NB4 (cell line): ENCODE data around the gene EIF3D.

Experiments used
- CTCF ChIP-seq: IDR thresholded peaks from one replicate; pipeline ENCODE4 v1.5.1; 2012; ENCODE audit warnings: low read depth, low read length
- MAX ChIP-seq: IDR thresholded peaks from 2 replicates; pipeline ENCODE4 v1.6.1; 2011; ENCODE audit warnings: low read depth, low read length
- MYC ChIP-seq: IDR thresholded peaks from 2 replicates; pipeline ENCODE4 v1.6.1; 2011; ENCODE audit warnings: low read depth, low read length

GRCh38 chr22:36467042-36467810, 61.7 kb downstream of the EIF3D start:
- no peak for TF ChIP-seq CTCF
- no peak for TF ChIP-seq MAX
- no peak for TF ChIP-seq MYC
